22Rv1 (cell line): ENCODE measurements around the gene LAMTOR4.

Experiments used
- ZFX ChIP-seq: fragments of 450-650 bp; IDR thresholded peaks from 2 replicates; pipeline ENCODE4 v1.6.1; 2017; ENCODE audit warnings: antibody characterized with exemption, borderline replicate concordance
- TF ChIP-seq, protein P1 (sequence below): fragments of 450-650 bp; IDR thresholded peaks from 2 replicates; pipeline ENCODE4 v1.5.1; 2017; ENCODE audit warnings: mild to moderate bottlenecking

- TF ChIP-seq, protein P1, sequence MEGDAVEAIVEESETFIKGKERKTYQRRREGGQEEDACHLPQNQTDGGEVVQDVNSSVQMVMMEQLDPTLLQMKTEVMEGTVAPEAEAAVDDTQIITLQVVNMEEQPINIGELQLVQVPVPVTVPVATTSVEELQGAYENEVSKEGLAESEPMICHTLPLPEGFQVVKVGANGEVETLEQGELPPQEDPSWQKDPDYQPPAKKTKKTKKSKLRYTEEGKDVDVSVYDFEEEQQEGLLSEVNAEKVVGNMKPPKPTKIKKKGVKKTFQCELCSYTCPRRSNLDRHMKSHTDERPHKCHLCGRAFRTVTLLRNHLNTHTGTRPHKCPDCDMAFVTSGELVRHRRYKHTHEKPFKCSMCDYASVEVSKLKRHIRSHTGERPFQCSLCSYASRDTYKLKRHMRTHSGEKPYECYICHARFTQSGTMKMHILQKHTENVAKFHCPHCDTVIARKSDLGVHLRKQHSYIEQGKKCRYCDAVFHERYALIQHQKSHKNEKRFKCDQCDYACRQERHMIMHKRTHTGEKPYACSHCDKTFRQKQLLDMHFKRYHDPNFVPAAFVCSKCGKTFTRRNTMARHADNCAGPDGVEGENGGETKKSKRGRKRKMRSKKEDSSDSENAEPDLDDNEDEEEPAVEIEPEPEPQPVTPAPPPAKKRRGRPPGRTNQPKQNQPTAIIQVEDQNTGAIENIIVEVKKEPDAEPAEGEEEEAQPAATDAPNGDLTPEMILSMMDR = no peak
- no peak for TF ChIP-seq ZFX
These were observed 7.0 kb downstream of the LAMTOR4 start for GRCh38 chr7:100155553-100156317.
